Heart left ventricle (tissue), 13 donors: ENCODE results near the gene TAPBPL.

ENCODE experiments used
- POLR2A ChIP-seq, 2 donors: fragments of 450-650 bp; IDR thresholded peaks; one replicate each; pipeline ENCODE4 v1.6.1; 2017; ENCODE audit warnings: antibody characterized with exemption in 2 of 2, mild to moderate bottlenecking in 2 of 2, moderate library complexity in 2 of 2
- TF ChIP-seq, protein P1 (sequence below), 12 donors: fragments of 200-600 bp; sonication (generic) in 4 of 12; IDR thresholded peaks; one replicate each; pipeline versions ENCODE4 v1.5.0 to v1.8.0; 2018 to 2022; ENCODE audit warnings: antibody characterized with exemption in 12 of 12, mild to moderate bottlenecking in 5 of 12
- donor health status: ischemic (EF 13 %, LVEDD 7.1; RV severe dilation, severe dysfunction).
- donor health status: DM: no; HTN: yes; CAD: no.
- donor health status: DM: no; HTN: no; CAD: no.
- donor health status: ischemic (EF 25% LVEDD 6.9; RV normal size, moderate dysfunction).
- donor health status: ischemic (EF 25% LVEDD 5.7; RV mildly dilated, moderate dysfunction).
- donor health status: ischemic (EF 35%, LVEDD 5.7; RV mildly dilated, moderate dysfunction).
- donor health status: nonischemic (EF 11% LVEDD 7.7; RV severe dilation, severe dysfunction).
- donor health status: DM: yes; HTN: yes; CAD: no.
- donor health status: PGD.
- donor health status: ischemic (EF 29% LVEDD 5.4; RV normal size, mild dysfunction).
- donor health status: nonischemic (EF 23%, LVEDD 6.1; RV moderate dilation, normal function).

DNA sequence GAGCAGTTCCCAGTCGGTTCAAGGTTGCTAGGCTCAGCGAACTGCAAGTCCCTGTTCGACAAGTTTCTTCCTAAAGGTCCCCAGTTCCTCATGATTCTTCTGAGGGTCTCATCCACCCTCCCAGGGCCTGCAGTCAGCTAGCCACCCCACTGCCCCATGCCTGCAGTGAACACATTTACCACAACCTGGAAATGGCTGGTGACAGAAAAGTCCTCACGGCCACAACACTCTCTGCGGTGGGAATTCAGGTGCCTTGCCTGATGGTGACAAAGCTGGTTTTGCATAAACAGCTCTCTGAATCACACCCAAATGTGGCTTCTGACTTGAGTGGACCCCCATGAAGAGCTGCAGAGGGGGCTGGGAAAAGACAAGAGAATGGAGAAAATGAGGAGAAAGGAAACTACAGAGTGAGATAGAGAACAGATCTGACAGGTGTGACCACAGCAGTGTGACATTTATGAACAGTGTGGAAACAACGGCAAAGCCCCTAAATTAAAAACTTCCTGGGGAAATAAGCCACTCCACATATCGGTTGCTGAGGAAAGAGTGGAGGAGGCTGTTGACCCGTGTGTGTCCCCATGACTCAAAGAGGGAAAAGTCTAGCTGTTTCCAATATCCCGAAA is 8.4 kb upstream of the TAPBPL start:
- TF ChIP-seq, protein P1, sequence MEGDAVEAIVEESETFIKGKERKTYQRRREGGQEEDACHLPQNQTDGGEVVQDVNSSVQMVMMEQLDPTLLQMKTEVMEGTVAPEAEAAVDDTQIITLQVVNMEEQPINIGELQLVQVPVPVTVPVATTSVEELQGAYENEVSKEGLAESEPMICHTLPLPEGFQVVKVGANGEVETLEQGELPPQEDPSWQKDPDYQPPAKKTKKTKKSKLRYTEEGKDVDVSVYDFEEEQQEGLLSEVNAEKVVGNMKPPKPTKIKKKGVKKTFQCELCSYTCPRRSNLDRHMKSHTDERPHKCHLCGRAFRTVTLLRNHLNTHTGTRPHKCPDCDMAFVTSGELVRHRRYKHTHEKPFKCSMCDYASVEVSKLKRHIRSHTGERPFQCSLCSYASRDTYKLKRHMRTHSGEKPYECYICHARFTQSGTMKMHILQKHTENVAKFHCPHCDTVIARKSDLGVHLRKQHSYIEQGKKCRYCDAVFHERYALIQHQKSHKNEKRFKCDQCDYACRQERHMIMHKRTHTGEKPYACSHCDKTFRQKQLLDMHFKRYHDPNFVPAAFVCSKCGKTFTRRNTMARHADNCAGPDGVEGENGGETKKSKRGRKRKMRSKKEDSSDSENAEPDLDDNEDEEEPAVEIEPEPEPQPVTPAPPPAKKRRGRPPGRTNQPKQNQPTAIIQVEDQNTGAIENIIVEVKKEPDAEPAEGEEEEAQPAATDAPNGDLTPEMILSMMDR (IDR thresholded peaks at IDR 0.05): no peak
- TF ChIP-seq POLR2A (IDR thresholded peaks at IDR 0.05): no peak
